SU-DHL-6 (cell line): Measurements from ENCODE around the gene AXDND1.

Source experiments
- H2AFZ ChIP-seq: fragments of 200-600 bp; sonication (generic); 2 replicates; pipeline ENCODE4 v1.6.1; 2014; ENCODE audit warnings: low read depth, mild to moderate bottlenecking, moderate library complexity, mixed read lengths, antibody characterized with exemption, low read length; ENCODE audit not compliant: severe bottlenecking
- H3F3A ChIP-seq: fragments of 200-600 bp; shearing (Covaris generic); 2 replicates; pipeline ENCODE4 v1.6.0; 2016; ENCODE audit warnings: antibody characterized with exemption, mild to moderate bottlenecking; ENCODE audit not compliant: insufficient read depth
- H3K27ac ChIP-seq: fragments of 200-600 bp; sonication (generic); 2 replicates; pipeline ENCODE4 v1.5.1; 2016; ENCODE audit warnings: low read depth, mild to moderate bottlenecking, low read length, moderate library complexity, mixed read lengths
- H3K27me3 ChIP-seq: fragments of 200-600 bp; sonication (generic), shearing (Covaris generic); 2 replicates; pipeline ENCODE4 v1.6.0; 2014; ENCODE audit warnings: mild to moderate bottlenecking, low read length
- H3K36me3 ChIP-seq: fragments of 200-600 bp; sonication (generic); 2 replicates; pipeline ENCODE4 v1.6.1; 2014; ENCODE audit warnings: mild to moderate bottlenecking, low read length, mixed read lengths
- H3K4me2 ChIP-seq: fragments of 300-600, 200-600 bp; shearing (Covaris generic), sonication (generic); 2 replicates; pipeline ENCODE4 v1.6.0; 2014; ENCODE audit warnings: low read length, low read depth, mild to moderate bottlenecking; ENCODE audit not compliant: poor library complexity, severe bottlenecking
- H3K4me3 ChIP-seq: fragments of 200-600 bp; sonication (generic); 2 replicates; pipeline ENCODE4 v1.5.1; 2014; ENCODE audit warnings: antibody characterized with exemption, low read length, mild to moderate bottlenecking, mixed read lengths; ENCODE audit not compliant: insufficient read depth, poor library complexity, severe bottlenecking
- H3K79me2 ChIP-seq: fragments of 200-600 bp; sonication (generic); 2 replicates; pipeline ENCODE4 v1.6.1; 2014; ENCODE audit warnings: mild to moderate bottlenecking, low read length, moderate library complexity; ENCODE audit not compliant: insufficient read depth
- H3K9ac ChIP-seq: fragments of 200-600 bp; sonication (generic); 2 replicates; pipeline ENCODE4 v1.7.0; 2014; ENCODE audit warnings: mild to moderate bottlenecking, low read length
- H3K9me2 ChIP-seq: fragments of 200-600 bp; sonication (generic); replicated peaks from 2 replicates; pipeline ENCODE4 v1.6.1; 2014; ENCODE audit warnings: low read length; ENCODE audit not compliant: insufficient read depth
- H3K9me3 ChIP-seq: fragments of 200-600 bp; sonication (generic); 2 replicates; pipeline ENCODE4 v1.6.1; 2014; ENCODE audit warnings: low read length, mixed read lengths; ENCODE audit not compliant: insufficient read depth
- H4K20me1 ChIP-seq: fragments of 200-600 bp; sonication (generic); 2 replicates; pipeline ENCODE4 v1.6.1; 2014; ENCODE audit warnings: low read depth, mild to moderate bottlenecking, antibody characterized with exemption, low read length, moderate library complexity, mixed read lengths
- CTCF ChIP-seq: fragments of 200-600 bp; sonication (generic); IDR thresholded peaks from one replicate; pipeline ENCODE4 v1.5.1; 2017; ENCODE audit warnings: antibody characterized with exemption, mild to moderate bottlenecking, low read length, moderate library complexity; ENCODE audit not compliant: insufficient read depth, poor library complexity, severe bottlenecking
- EZH2phosphoT487 ChIP-seq: fragments of 200-600 bp; sonication (generic), shearing (Covaris generic); conservative IDR thresholded peaks from 2 replicates; pipeline ENCODE4 v1.6.1; 2018; ENCODE audit warnings: mild to moderate bottlenecking, antibody characterized with exemption, low read length, moderate library complexity, mixed read lengths

AXDND1 gene

GRCh38 chr1:179334440-179334839 is 31.3 kb upstream of the AXDND1 start:
- H3K27me3 ChIP-seq, result no peaks in the 10 kb centered on the region
- H3K9me2 ChIP-seq, result no peaks in the 10 kb centered on the region
- no peak overlapping the region for H3K4me3 ChIP-seq
- no peak for TF ChIP-seq CTCF
- H3F3A ChIP-seq, result no peaks in the 10 kb centered on the region
- no peak overlapping the region for H3K9ac ChIP-seq
- no peaks in the 10 kb centered on the region for H3K9me3 ChIP-seq
- H3K36me3 ChIP-seq, result peaks cover 9% of the 10 kb centered on the region; the same call in 1 of the 2 replicates
- H3K27ac ChIP-seq, result no peak overlapping the region
- H4K20me1 ChIP-seq, result no peaks in the 10 kb centered on the region
- no peaks in the 10 kb centered on the region for H3K79me2 ChIP-seq
- no peak overlapping the region for H3K4me2 ChIP-seq
- H2AFZ ChIP-seq, result no peak overlapping the region

GRCh38 chr1:179337288-179337687 is 28.5 kb upstream of the AXDND1 start:
- TF ChIP-seq CTCF, result no peak
- H3K9ac ChIP-seq, result no peak overlapping the region
- no peaks in the 10 kb centered on the region for H4K20me1 ChIP-seq
- no peaks in the 10 kb centered on the region for H3K27me3 ChIP-seq
- no peak overlapping the region for H3K4me3 ChIP-seq
- H3K9me2 ChIP-seq, result no peaks in the 10 kb centered on the region
- H3K79me2 ChIP-seq, result no peaks in the 10 kb centered on the region
- H3F3A ChIP-seq, result no peaks in the 10 kb centered on the region
- no peak overlapping the region for H3K4me2 ChIP-seq
- H2AFZ ChIP-seq, result no peak overlapping the region
- peaks cover 10% of the 10 kb centered on the region; the same call in 1 of the 2 replicates for H3K36me3 ChIP-seq
- no peak overlapping the region for H3K27ac ChIP-seq
- no peaks in the 10 kb centered on the region for H3K9me3 ChIP-seq

DNA sequence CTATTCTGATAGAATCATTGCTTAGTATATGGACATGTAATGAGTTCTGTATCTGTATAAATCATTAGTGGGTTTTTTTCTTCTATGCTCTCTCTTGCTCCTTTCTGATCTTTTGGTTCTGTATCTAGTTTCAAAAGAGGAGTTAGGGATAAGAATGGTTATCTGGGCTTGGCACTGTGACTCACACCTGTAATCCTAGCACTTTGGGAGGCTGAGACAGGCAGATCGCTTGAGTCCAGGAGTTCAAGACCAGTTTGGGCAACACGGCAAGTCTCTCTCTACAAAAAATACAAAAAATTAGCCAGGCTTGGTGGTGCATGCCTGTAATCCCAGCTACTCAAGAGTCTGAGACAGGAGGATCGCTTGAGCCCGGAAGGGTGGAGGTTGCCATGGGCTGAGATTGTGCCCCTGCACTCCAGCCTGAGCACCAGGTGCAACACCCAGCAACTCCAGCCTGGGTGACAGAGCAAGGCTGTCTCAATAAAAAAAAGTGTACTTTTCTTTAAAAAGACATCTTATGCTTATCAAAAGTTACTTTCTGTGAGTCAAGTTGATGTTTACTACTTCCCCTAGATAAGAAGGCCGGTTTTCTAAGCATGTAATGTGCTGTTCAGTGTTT is 27.7 kb upstream of the AXDND1 start:
- Histone ChIP-seq H3F3A (no peaks in the 10 kb centered on the region), H3K9ac (no peak overlapping the region), H3K36me3 (peaks cover 13% of the 10 kb centered on the region; the same call in 1 of the 2 replicates), H3K27me3 (no peaks in the 10 kb centered on the region), H3K79me2 (no peaks in the 10 kb centered on the region), H3K4me3 (no peak overlapping the region), H3K9me2 (no peaks in the 10 kb centered on the region), H4K20me1 (no peaks in the 10 kb centered on the region), H3K27ac (no peak overlapping the region), H3K4me2 (no peak overlapping the region), H3K9me3 (no peaks in the 10 kb centered on the region), H2AFZ (no peak overlapping the region)
- TF ChIP-seq EZH2phosphoT487, result no peak
- no peak for TF ChIP-seq CTCF
